Measurements from ENCODE around the gene FIG4. TPM values are rescaled to one million over a fixed set of nuclear protein-coding genes. Genes with fewer than 3 reads are reported as not detected.
A peak's percentile ranks its signal among the peaks of the same experiment; 100 is the strongest.
"Not testable (repeated sequence)": the region's sequence is repeated elsewhere in the genome, so short reads cannot be mapped to it uniquely, and the experiment has no call there.

FIG4 gene
- total and polyA plus RNA-seq, 2 of the 4 experiments (the other 2 are of a cell fraction): 12.1 to 15.4 TPM

GRCh38 chr6:109771939-109772755 lies 81.1 kb downstream of the FIG4 start:
- H4K20me1 ChIP-seq (ENCODE audit: insufficient read depth, low read length); H3K18ac ChIP-seq (ENCODE audit: low read depth, low read length); H2AFZ ChIP-seq (replicated peaks; ENCODE audit: low read length, poor library complexity); intact Hi-C loops (cut with micrococcal nuclease); ATAC-seq (ENCODE audit: low read depth); H3K9me1 ChIP-seq (ENCODE audit: insufficient read depth, low read length); H3K4me3 ChIP-seq (ENCODE audit: insufficient read depth, low read depth, low read length); POLR2A ChIA-PET (ENCODE audit: unreplicated experiment); BruUV-seq (replicated peaks); H3K27me3 ChIP-seq (ENCODE audit: control insufficient read depth, insufficient read depth, low read length); in situ Hi-C loops (cut with MboI; ENCODE audit: low sequenced_read_pairs); H3K36me3 ChIP-seq (ENCODE audit: control insufficient read depth, insufficient read depth, low read length); H3K4me2 ChIP-seq (ENCODE audit: low read depth, low read length); DNase-seq; H3K9ac ChIP-seq (ENCODE audit: low read depth, low read length); H3K9me3 ChIP-seq (ENCODE audit: control insufficient read depth, insufficient read depth, low read length); H3K79me1 ChIP-seq (ENCODE audit: low read depth in 1 of 2, low read length in 2 of 2); CTCF ChIA-PET; H3K56ac ChIP-seq (ENCODE audit: extremely low read depth, insufficient read depth, low read length); H3K27ac ChIP-seq (ENCODE audit: insufficient read depth, low read length); H3K23ac ChIP-seq (ENCODE audit: low read depth, low read length); H2AK9ac ChIP-seq (replicated peaks; ENCODE audit: low read depth, low read length, poor library complexity); dilution Hi-C loops (cut with HindIII; ENCODE audit: low sequenced_read_pairs, unreplicated experiment): not testable (repeated sequence)
- Histone ChIP-seq H2BK120ac (ENCODE audit: low read depth, low read length) (peak overlapping the region; percentile 81), H3K4ac (ENCODE audit: low read depth, low read length) (peak overlapping the region; percentile 70; the same call in 1 of the 2 replicates), H3K14ac (replicated peaks; ENCODE audit: low read depth, low read length) (peak overlapping the region; percentile 38; the same call in 1 of the 2 replicates), H4K5ac (ENCODE audit: low read depth, low read length) (peak overlapping the region; percentile 37; the same call in 1 of the 2 replicates), H3K4me1 (ENCODE audit: control insufficient read depth, insufficient read depth, low read length) (peaks cover 11% of the 10 kb centered on the region), H4K91ac (ENCODE audit: insufficient read depth, low read depth, low read length) (peak overlapping the region; percentile 41), H2BK20ac (ENCODE audit: low read depth, low read length) (peak overlapping the region; percentile 64), H4K8ac (ENCODE audit: low read depth in 2 of 2, low read length in 2 of 2) (peak overlapping the region; percentile 11 to 64; a peak in 3 of 4 replicates), H2BK5ac (ENCODE audit: low read depth, low read length, poor library complexity, severe bottlenecking) (peak overlapping the region; percentile 59), H2AK5ac (ENCODE audit: low read depth, low read length) (peak overlapping the region; percentile 41; the same call in 1 of the 2 replicates), H2BK15ac (ENCODE audit: low read depth, low read length) (peak overlapping the region; percentile 23; the same call in 1 of the 3 replicates)
- TF ChIP-seq CEBPB (IDR thresholded peaks at IDR 0.05; ENCODE audit: low read depth, low read length): peak; percentile 34; the same call in 1 of the 2 replicates
- no CpG with 5 or more reads among the region's 7 CpGs for WGBS, 2 experiments (ENCODE audit: extremely low coverage in 2 of 2, insufficient read length in 1 of 2)
